GM21825 (cell line): ENCODE results near the gene ATP9B.
"Not testable (repeated sequence)": the region's sequence is repeated elsewhere in the genome, so short reads cannot be mapped to it uniquely, and the experiment has no call there.

Source experiments
- ATAC-seq: cut with Tn5 transposase; IDR thresholded peaks from one replicate; pipeline ENCODE4 v1.9.1; 2021; ENCODE audit warnings: mild to moderate bottlenecking, moderate library complexity; ENCODE audit not compliant: unreplicated experiment

The ATP9B gene

GRCh38 chr18:79123948-79124347, 54.8 kb downstream of the ATP9B start:
- no peak for ATAC-seq

- ATAC-seq: no peak
Observed at GRCh38 chr18:79129120-79129519, 59.9 kb downstream of the ATP9B start.

- no peak for ATAC-seq
Observed at GRCh38 chr18:79133724-79134123, 64.5 kb downstream of the ATP9B start.

GRCh38 chr18:79135924-79136323, 66.7 kb downstream of the ATP9B start:
- ATAC-seq: no peak

- no peak for ATAC-seq
Observed at GRCh38 chr18:79136742-79137141, 67.5 kb downstream of the ATP9B start.

GRCh38 chr18:79139206-79139605, 70.0 kb downstream of the ATP9B start:
- ATAC-seq: no peak

- no peak for ATAC-seq
Observed at GRCh38 chr18:79147014-79147413, 77.8 kb downstream of the ATP9B start.

GRCh38 chr18:79151191-79151590, 82.0 kb downstream of the ATP9B start:
- ATAC-seq: no peak

- no peak for ATAC-seq
Observed at GRCh38 chr18:79156327-79156726, 87.1 kb downstream of the ATP9B start.

- no peak for ATAC-seq
Observed at GRCh38 chr18:79164706-79165105, 95.5 kb downstream of the ATP9B start.

- no peak for ATAC-seq
Observed at GRCh38 chr18:79166702-79167101, 97.5 kb downstream of the ATP9B start.

- ATAC-seq: no peak
Observed at GRCh38 chr18:79167526-79168190, 98.5 kb downstream of the ATP9B start.

GRCh38 chr18:79169958-79170555, 100.9 kb downstream of the ATP9B start:
- no peak for ATAC-seq

GRCh38 chr18:79172331-79172730, 103.1 kb downstream of the ATP9B start:
- not testable (repeated sequence) for ATAC-seq

- no peak for ATAC-seq
Observed at GRCh38 chr18:79173742-79174141, 104.5 kb downstream of the ATP9B start.

GRCh38 chr18:79178113-79178531, 108.9 kb downstream of the ATP9B start:
- ATAC-seq: no peak

- ATAC-seq: no peak
Observed at GRCh38 chr18:79182047-79182713, 113.0 kb downstream of the ATP9B start.

GRCh38 chr18:79185648-79186047, 116.5 kb downstream of the ATP9B start:
- no peak for ATAC-seq

- no peak for ATAC-seq
Observed at GRCh38 chr18:79186649-79187048, 117.5 kb downstream of the ATP9B start.

- ATAC-seq: no peak
Observed at GRCh38 chr18:79187532-79188277, 118.5 kb downstream of the ATP9B start.

GRCh38 chr18:79191418-79191817, 122.2 kb downstream of the ATP9B start:
- no peak for ATAC-seq

- no peak for ATAC-seq
Observed at GRCh38 chr18:79191956-79192355, 122.8 kb downstream of the ATP9B start.
